Dermis blood vessel endothelial cell (primary cell): ENCODE measurements around the gene RNASEH2A. TPM values are rescaled to one million over a fixed set of nuclear protein-coding genes. Genes with fewer than 3 reads are reported as not detected.

ENCODE experiments used
- DNase-seq: peaks from one replicate; pipeline ENCODE4 v3.0.0; 2010
- total RNA-seq: library from RNA; depleted of rRNA; stranded (reverse); fragments of >200 nt; gene quantifications from 2 replicates; pipeline ENCODE4 v1.2.3, GENCODE V29; 2014

RNASEH2A gene
- 19.6 and 45.6 TPM in 2 replicates for total RNA-seq

- peak; percentile 95 for DNase-seq
Observed at GRCh38 chr19:12806242-12807081, at the start of gene RNASEH2A. RNASEH2A (plus strand) TSS chr19:12806584; CDS start chr19:12806674, 90 bp downstream.

- DNase-seq = peak; percentile 83
Observed at GRCh38 chr19:12757544-12758274, 48.7 kb upstream of the RNASEH2A start.

GRCh38 chr19:12759686-12760085 is 46.7 kb upstream of the RNASEH2A start:
- DNase-seq = no peak

GRCh38 chr19:12763100-12763499 is 43.3 kb upstream of the RNASEH2A start:
- no peak for DNase-seq

GRCh38 chr19:12764698-12765097 is 41.7 kb upstream of the RNASEH2A start:
- DNase-seq = no peak

- peak; percentile 43 for DNase-seq
Observed at GRCh38 chr19:12766051-12766521, 40.3 kb upstream of the RNASEH2A start.

- DNase-seq = no peak
Observed at GRCh38 chr19:12767150-12767549, 39.2 kb upstream of the RNASEH2A start.

GRCh38 chr19:12767666-12768065 is 38.7 kb upstream of the RNASEH2A start:
- DNase-seq = no peak

- DNase-seq = no peak
Observed at GRCh38 chr19:12769689-12770088, 36.7 kb upstream of the RNASEH2A start.

- no peak for DNase-seq
Observed at GRCh38 chr19:12770922-12771321, 35.5 kb upstream of the RNASEH2A start.

GRCh38 chr19:12772323-12772722 is 34.1 kb upstream of the RNASEH2A start:
- DNase-seq = no peak

GRCh38 chr19:12773571-12773970 is 32.8 kb upstream of the RNASEH2A start:
- DNase-seq = no peak

- DNase-seq = no peak
Observed at GRCh38 chr19:12774588-12775555, 31.5 kb upstream of the RNASEH2A start, which contains the start of gene HOOK2. HOOK2 (minus strand) TSS chr19:12775552; CDS start chr19:12775449, 103 bp downstream.

- peak; percentile 89 for DNase-seq
Observed at GRCh38 chr19:12777217-12778016, 29.0 kb upstream of the RNASEH2A start.

GRCh38 chr19:12778017-12778904 is 28.1 kb upstream of the RNASEH2A start:
- DNase-seq = peak; percentile 83

- no peak for DNase-seq
Observed at GRCh38 chr19:12778905-12779161, 27.6 kb upstream of the RNASEH2A start.

GRCh38 chr19:12779162-12779993 is 27.0 kb upstream of the RNASEH2A start:
- DNase-seq = peak; percentile 74

GRCh38 chr19:12782174-12782423 is 24.3 kb upstream of the RNASEH2A start:
- DNase-seq = no peak

GRCh38 chr19:12782424-12783290 is 23.7 kb upstream of the RNASEH2A start:
- DNase-seq = peak; percentile 97
